ENCODE measurements around the gene ST8SIA6. TPM values are rescaled to one million over a fixed set of nuclear protein-coding genes. Genes with fewer than 3 reads are reported as not detected.

Gene ST8SIA6
- total and polyA plus RNA-seq, 9 of the 15 experiments (the other 6 are each of a cell fraction or from before 2014, with no cell fraction given): 0.69 to 6.7 (median 5.0) TPM

GRCh38 chr10:17409170-17409733, 45.1 kb downstream of the ST8SIA6 start (continued):
- TF ChIP-seq DEAF1 (CRISPR knock-in tag; IDR thresholded peaks at IDR 0.05): 0 out of 2 replicates have a peak, but pooled peaks have one; percentile 21
- TF ChIP-seq MTA1 (IDR thresholded peaks at IDR 0.05; ENCODE audit: borderline replicate concordance): no peak
- no peak for TF ChIP-seq POLR3A (IDR thresholded peaks at IDR 0.05; ENCODE audit: borderline replicate concordance, extremely low read depth, insufficient read depth, insufficient read length)
- TF ChIP-seq CTCF (IDR thresholded peaks at IDR 0.05 in 2 of 3, conservative IDR thresholded peaks at IDR 0.05 in 1 of 3; ENCODE audit: insufficient read depth in 2 of 3, low read depth in 1 of 3, low read length in 3 of 3): peak; percentile 47 to 67 (median 50); a peak in 5 of 6 replicates
- no peak for TF ChIP-seq NR2F6 (CRISPR knock-in tag; IDR thresholded peaks at IDR 0.05)
- TF ChIP-seq CHAMP1 (IDR thresholded peaks at IDR 0.05): 0 out of 2 replicates have a peak, but pooled peaks have one; percentile 45
- no peak for TF ChIP-seq RAD51 (IDR thresholded peaks at IDR 0.05; ENCODE audit: borderline replicate concordance, low read depth)

All from K562 (cell line).